GM23338 (cell line): Measurements from ENCODE around the gene GMPPA.

ENCODE experiments used
- CREB1 ChIP-seq: fragments of 250-450 bp; sonication (Bioruptor Pico); IDR thresholded peaks from 2 replicates; pipeline ENCODE4 v1.5.0; 2020; ENCODE audit warnings: low read depth, mild to moderate bottlenecking, moderate library complexity
- EZH2 ChIP-seq: fragments of 200-600 bp; sonication (generic); IDR thresholded peaks from one replicate; pipeline ENCODE4 v1.8.0; 2017; ENCODE audit warnings: antibody characterized with exemption, mild to moderate bottlenecking, low read depth; ENCODE audit not compliant: unreplicated experiment
- EZH2phosphoT487 ChIP-seq: fragments of 200-600 bp; sonication (generic); IDR thresholded peaks from one replicate; pipeline ENCODE4 v1.8.1; 2018; ENCODE audit warnings: antibody characterized with exemption; ENCODE audit not compliant: unreplicated experiment
- JUNB ChIP-seq: IDR thresholded peaks from one replicate; pipeline ENCODE4 v1.6.1; 2016; ENCODE audit warnings: antibody characterized with exemption; ENCODE audit not compliant: unreplicated experiment
- NANOG ChIP-seq: IDR thresholded peaks from 2 replicates; pipeline ENCODE4 v1.6.1; 2016; ENCODE audit warnings: antibody characterized with exemption, borderline replicate concordance
- POLR2AphosphoS5 ChIP-seq: IDR thresholded peaks from 2 replicates; pipeline ENCODE4 v1.6.1; 2016; ENCODE audit warnings: antibody characterized with exemption, low read depth
- STAT1 ChIP-seq: IDR thresholded peaks from one replicate; pipeline ENCODE4 v1.6.1; 2016; ENCODE audit warnings: antibody characterized with exemption; ENCODE audit not compliant: unreplicated experiment
- ZNF114 ChIP-seq: fragments of 250-450 bp; sonication (Bioruptor Pico); IDR thresholded peaks from 2 replicates; pipeline ENCODE4 v1.5.0; 2020; ENCODE audit warnings: mild to moderate bottlenecking, moderate library complexity
- ZNF331 ChIP-seq: fragments of 250-450 bp; sonication (Bioruptor Pico); IDR thresholded peaks from 2 replicates; pipeline ENCODE4 v1.5.0; 2020; ENCODE audit warnings: low read depth, mild to moderate bottlenecking, moderate library complexity
- TF ChIP-seq, protein P1 (sequence below): IDR thresholded peaks from one replicate; pipeline ENCODE4 v1.6.1; 2018; ENCODE audit warnings: antibody characterized with exemption; ENCODE audit not compliant: unreplicated experiment
- TF ChIP-seq, protein P2 (sequence below), 2 experiments: fragments of 200-600 bp in 1 of 2; sonication (generic) in 1 of 2; conservative IDR thresholded peaks; 2 replicates each; pipeline versions ENCODE4 v1.5.1 to v1.6.1; 2016 to 2017; ENCODE audit warnings: antibody characterized with exemption in 2 of 2, low read depth in 2 of 2, mild to moderate bottlenecking in 2 of 2, moderate library complexity in 1 of 2
- TF ChIP-seq, protein P3 (sequence below): IDR thresholded peaks from 2 replicates; pipeline ENCODE4 v1.6.1; 2016; ENCODE audit warnings: antibody characterized with exemption

DNA sequence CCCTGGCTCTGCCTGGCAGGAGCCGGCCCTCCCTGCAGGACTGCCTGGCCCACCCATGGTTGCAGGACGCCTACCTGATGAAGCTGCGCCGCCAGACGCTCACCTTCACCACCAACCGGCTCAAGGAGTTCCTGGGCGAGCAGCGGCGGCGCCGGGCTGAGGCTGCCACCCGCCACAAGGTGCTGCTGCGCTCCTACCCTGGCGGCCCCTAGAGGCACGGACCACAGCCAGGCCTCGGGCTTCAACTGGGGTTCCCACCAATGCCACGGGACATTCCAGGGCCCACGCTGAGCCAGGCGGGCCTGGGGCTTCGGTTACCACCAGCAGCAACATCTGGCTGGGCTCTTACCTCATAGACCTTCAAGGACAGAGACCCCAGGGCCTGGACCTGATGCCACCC lies 6.1 kb upstream of the GMPPA start:
- TF ChIP-seq EZH2 = no peak
- TF ChIP-seq, protein P1, sequence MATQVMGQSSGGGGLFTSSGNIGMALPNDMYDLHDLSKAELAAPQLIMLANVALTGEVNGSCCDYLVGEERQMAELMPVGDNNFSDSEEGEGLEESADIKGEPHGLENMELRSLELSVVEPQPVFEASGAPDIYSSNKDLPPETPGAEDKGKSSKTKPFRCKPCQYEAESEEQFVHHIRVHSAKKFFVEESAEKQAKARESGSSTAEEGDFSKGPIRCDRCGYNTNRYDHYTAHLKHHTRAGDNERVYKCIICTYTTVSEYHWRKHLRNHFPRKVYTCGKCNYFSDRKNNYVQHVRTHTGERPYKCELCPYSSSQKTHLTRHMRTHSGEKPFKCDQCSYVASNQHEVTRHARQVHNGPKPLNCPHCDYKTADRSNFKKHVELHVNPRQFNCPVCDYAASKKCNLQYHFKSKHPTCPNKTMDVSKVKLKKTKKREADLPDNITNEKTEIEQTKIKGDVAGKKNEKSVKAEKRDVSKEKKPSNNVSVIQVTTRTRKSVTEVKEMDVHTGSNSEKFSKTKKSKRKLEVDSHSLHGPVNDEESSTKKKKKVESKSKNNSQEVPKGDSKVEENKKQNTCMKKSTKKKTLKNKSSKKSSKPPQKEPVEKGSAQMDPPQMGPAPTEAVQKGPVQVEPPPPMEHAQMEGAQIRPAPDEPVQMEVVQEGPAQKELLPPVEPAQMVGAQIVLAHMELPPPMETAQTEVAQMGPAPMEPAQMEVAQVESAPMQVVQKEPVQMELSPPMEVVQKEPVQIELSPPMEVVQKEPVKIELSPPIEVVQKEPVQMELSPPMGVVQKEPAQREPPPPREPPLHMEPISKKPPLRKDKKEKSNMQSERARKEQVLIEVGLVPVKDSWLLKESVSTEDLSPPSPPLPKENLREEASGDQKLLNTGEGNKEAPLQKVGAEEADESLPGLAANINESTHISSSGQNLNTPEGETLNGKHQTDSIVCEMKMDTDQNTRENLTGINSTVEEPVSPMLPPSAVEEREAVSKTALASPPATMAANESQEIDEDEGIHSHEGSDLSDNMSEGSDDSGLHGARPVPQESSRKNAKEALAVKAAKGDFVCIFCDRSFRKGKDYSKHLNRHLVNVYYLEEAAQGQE = no peak
- no peak for TF ChIP-seq POLR2AphosphoS5
- TF ChIP-seq CREB1 (CRISPR knock-in tag) = no peak
- TF ChIP-seq, protein P2, sequence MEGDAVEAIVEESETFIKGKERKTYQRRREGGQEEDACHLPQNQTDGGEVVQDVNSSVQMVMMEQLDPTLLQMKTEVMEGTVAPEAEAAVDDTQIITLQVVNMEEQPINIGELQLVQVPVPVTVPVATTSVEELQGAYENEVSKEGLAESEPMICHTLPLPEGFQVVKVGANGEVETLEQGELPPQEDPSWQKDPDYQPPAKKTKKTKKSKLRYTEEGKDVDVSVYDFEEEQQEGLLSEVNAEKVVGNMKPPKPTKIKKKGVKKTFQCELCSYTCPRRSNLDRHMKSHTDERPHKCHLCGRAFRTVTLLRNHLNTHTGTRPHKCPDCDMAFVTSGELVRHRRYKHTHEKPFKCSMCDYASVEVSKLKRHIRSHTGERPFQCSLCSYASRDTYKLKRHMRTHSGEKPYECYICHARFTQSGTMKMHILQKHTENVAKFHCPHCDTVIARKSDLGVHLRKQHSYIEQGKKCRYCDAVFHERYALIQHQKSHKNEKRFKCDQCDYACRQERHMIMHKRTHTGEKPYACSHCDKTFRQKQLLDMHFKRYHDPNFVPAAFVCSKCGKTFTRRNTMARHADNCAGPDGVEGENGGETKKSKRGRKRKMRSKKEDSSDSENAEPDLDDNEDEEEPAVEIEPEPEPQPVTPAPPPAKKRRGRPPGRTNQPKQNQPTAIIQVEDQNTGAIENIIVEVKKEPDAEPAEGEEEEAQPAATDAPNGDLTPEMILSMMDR (conservative IDR thresholded peaks at IDR 0.05; ENCODE audit: low read depth in 2 of 2) = peak; percentile 54 to 87; a peak in 3 of 4 replicates
- TF ChIP-seq EZH2phosphoT487 = no peak
- no peak for TF ChIP-seq STAT1
- no peak for TF ChIP-seq ZNF114 (CRISPR knock-in tag)
- TF ChIP-seq, protein P3, sequence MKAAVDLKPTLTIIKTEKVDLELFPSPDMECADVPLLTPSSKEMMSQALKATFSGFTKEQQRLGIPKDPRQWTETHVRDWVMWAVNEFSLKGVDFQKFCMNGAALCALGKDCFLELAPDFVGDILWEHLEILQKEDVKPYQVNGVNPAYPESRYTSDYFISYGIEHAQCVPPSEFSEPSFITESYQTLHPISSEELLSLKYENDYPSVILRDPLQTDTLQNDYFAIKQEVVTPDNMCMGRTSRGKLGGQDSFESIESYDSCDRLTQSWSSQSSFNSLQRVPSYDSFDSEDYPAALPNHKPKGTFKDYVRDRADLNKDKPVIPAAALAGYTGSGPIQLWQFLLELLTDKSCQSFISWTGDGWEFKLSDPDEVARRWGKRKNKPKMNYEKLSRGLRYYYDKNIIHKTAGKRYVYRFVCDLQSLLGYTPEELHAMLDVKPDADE = no peak
- no peak for TF ChIP-seq JUNB
- TF ChIP-seq NANOG = no peak
- TF ChIP-seq ZNF331 (CRISPR knock-in tag) = no peak
